Muscle layer of colon (tissue), 2 donors: Measurements from ENCODE around the gene DCLRE1B.
A peak's percentile ranks its signal among the peaks of the same experiment; 100 is the strongest.

ENCODE experiments used
- H3K27ac ChIP-seq: one replicate; pipeline ENCODE4 v1.7.0; 2013; ENCODE audit warnings: low read depth, mild to moderate bottlenecking, low read length, moderate library complexity
- H3K27me3 ChIP-seq, 2 donors: one replicate each; pipeline ENCODE4 v1.7.0; 2013; ENCODE audit warnings: low read length in 2 of 2, mild to moderate bottlenecking in 2 of 2; ENCODE audit not compliant: insufficient read depth in 2 of 2, control insufficient read depth in 1 of 2
- H3K36me3 ChIP-seq: one replicate; pipeline ENCODE4 v1.7.0; 2013; ENCODE audit warnings: mild to moderate bottlenecking, low read length; ENCODE audit not compliant: insufficient read depth
- H3K4me1 ChIP-seq: one replicate; pipeline ENCODE4 v1.7.0; 2013; ENCODE audit warnings: mild to moderate bottlenecking, low read length; ENCODE audit not compliant: insufficient read depth
- H3K4me3 ChIP-seq, 2 donors: one replicate each; pipeline ENCODE4 v1.7.0; 2013; ENCODE audit warnings: low read length in 2 of 2, low read depth in 1 of 2, mild to moderate bottlenecking in 1 of 2, moderate library complexity in 1 of 2
- H3K9ac ChIP-seq: one replicate; pipeline ENCODE4 v1.7.0; 2013; ENCODE audit warnings: low read length
- H3K9me3 ChIP-seq: one replicate; pipeline ENCODE4 v1.7.0; 2013; ENCODE audit warnings: mild to moderate bottlenecking, low read length
- donor health status: abdominal sarcoma.
- donor health status: Adenocarcinoma of cecum.

DCLRE1B gene

DNA sequence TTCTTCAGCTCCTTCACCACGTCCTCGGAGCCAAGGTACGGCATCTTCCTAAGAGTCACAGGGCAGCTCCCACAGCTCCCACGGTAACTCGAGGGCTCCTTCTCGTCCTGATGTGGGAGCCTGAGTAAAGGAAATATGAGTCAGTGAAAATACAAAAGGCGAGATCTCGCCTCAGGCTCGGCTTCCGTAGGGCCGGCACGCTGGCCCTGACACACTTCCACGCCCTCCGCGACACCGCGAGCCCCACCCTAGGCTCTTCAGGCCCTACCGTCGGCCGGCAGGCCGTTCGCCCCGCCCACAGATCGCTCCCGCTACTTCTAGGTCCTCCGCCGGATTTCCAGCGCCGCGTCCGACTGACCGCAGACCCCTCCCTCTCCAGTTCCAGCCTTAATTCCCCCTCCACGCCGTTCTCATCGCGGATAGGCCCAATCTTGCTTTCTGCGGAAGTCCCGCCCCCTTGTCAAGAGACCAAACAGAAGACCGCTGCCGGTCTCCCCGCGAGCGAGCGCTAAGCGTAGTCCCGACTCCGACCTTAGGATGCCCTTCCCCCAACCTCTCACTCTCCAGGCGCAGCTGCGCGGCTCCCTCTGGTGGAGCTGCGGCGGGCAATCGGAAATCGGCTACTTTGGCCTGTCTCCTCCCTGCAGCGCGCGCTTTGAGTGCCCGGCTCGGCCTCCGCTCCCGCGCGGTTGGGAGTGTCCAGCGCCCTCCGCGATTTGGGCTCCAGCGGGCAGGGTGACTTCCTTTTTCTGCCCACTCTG lies at the start of gene DCLRE1B, which contains the start of gene AP4B1:
Gene DCLRE1B, plus strand, starts transcription at position 653 of the 761 bp plus-strand sequence. CDS start 261 bp downstream, outside the sequence.
Gene AP4B1, minus strand, starts transcription at position 126 of the 761 bp plus-strand sequence. Its CDS starts 82 bp downstream, at position 44.
- H3K36me3 ChIP-seq: peaks cover 17% of the 10 kb centered on the region
- peak within 1 kb of the TSS; percentile 94 for H3K27ac ChIP-seq
- peaks cover 15% of the 10 kb centered on the region for H3K4me1 ChIP-seq
- no peaks in the 10 kb centered on the region for H3K27me3 ChIP-seq
- H3K9ac ChIP-seq: peak within 1 kb of the TSS; percentile 79
- no peaks in the 10 kb centered on the region for H3K9me3 ChIP-seq
- H3K4me3 ChIP-seq: peak within 1 kb of the TSS; percentile 63 to 95

- Histone ChIP-seq H3K9me3 (no peaks in the 10 kb centered on the region), H3K4me3 (no peak overlapping the region), H3K27ac (no peak overlapping the region), H3K36me3 (no peaks in the 10 kb centered on the region), H3K4me1 (no peaks in the 10 kb centered on the region), H3K9ac (no peak overlapping the region), H3K27me3 (no peaks in the 10 kb centered on the region)
Measured at GRCh38 chr1:113855630-113856400, 49.3 kb upstream of the DCLRE1B start.

DNA sequence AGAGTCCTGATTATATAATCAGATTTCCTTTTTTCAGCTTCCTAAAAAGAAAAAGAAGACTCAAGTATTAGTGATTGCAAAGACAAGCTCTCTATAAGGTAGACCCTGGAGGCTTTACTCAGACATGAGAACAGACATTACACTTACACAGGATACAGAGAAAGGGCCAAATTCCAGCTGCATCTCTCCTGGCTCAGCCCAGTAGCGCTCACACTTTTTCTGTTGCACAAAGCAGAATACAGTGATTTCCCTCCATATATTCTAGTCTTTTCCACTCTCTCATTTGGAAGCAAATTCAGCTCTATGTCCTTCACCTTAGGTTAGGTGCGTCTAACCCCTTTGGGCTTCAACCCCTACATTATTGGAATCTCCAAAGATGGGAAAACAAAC lies 48.7 kb upstream of the DCLRE1B start:
- H3K9ac ChIP-seq: no peak overlapping the region
- H3K36me3 ChIP-seq: no peaks in the 10 kb centered on the region
- no peaks in the 10 kb centered on the region for H3K4me1 ChIP-seq
- H3K9me3 ChIP-seq: no peaks in the 10 kb centered on the region
- no peaks in the 10 kb centered on the region for H3K27me3 ChIP-seq
- H3K4me3 ChIP-seq: no peak overlapping the region
- H3K27ac ChIP-seq: no peak overlapping the region

DNA sequence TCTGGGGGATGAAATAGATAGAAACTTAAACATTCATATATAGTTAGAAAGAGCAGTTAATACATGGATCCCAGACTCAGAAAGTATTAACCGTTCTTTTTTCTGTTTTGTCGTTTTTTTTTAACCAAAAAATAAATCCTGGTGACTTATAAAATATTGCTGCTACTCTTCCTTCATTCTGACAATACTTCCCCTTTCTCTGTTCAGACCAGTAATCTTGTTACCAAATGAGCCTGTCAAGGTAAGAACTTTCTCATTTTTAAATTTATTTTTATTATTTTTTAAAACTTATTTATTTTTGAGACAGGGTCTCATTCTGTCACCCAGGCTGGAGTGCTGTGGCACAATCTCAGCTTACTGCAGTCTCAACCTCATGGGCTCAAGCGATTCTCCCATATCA lies 47.4 kb upstream of the DCLRE1B start:
- H3K9ac ChIP-seq: no peak overlapping the region
- H3K4me1 ChIP-seq: no peaks in the 10 kb centered on the region
- H3K27ac ChIP-seq: no peak overlapping the region
- no peaks in the 10 kb centered on the region for H3K9me3 ChIP-seq
- H3K36me3 ChIP-seq: no peaks in the 10 kb centered on the region
- no peak overlapping the region for H3K4me3 ChIP-seq
- H3K27me3 ChIP-seq: no peaks in the 10 kb centered on the region

- no peak overlapping the region for H3K9ac ChIP-seq
- H3K4me1 ChIP-seq: no peaks in the 10 kb centered on the region
- no peak overlapping the region for H3K4me3 ChIP-seq
- no peaks in the 10 kb centered on the region for H3K27me3 ChIP-seq
- H3K9me3 ChIP-seq: no peaks in the 10 kb centered on the region
- H3K27ac ChIP-seq: no peak overlapping the region
- H3K36me3 ChIP-seq: no peaks in the 10 kb centered on the region
Measured at GRCh38 chr1:113858418-113858817, 46.7 kb upstream of the DCLRE1B start.

DNA sequence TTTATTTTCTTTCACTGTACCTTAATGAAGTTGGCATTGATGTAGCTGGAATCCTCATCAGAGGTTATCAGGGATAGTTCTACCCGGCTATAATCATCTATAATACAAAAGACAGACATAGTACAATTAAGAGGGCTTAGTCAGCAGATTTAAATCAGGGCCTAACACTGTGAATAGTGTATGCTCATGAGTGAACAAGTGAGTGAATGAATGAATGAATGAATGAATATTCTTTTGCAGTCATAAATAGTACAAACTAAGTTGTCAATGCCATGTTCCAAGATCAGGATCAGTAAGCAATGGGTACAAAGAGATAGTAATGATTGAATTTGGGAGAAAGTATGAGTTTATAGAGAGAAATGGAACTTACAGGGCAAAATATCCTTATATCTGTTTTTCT lies 46.1 kb upstream of the DCLRE1B start:
- H3K4me3 ChIP-seq: no peak overlapping the region
- H3K27ac ChIP-seq: no peak overlapping the region
- no peaks in the 10 kb centered on the region for H3K4me1 ChIP-seq

DNA sequence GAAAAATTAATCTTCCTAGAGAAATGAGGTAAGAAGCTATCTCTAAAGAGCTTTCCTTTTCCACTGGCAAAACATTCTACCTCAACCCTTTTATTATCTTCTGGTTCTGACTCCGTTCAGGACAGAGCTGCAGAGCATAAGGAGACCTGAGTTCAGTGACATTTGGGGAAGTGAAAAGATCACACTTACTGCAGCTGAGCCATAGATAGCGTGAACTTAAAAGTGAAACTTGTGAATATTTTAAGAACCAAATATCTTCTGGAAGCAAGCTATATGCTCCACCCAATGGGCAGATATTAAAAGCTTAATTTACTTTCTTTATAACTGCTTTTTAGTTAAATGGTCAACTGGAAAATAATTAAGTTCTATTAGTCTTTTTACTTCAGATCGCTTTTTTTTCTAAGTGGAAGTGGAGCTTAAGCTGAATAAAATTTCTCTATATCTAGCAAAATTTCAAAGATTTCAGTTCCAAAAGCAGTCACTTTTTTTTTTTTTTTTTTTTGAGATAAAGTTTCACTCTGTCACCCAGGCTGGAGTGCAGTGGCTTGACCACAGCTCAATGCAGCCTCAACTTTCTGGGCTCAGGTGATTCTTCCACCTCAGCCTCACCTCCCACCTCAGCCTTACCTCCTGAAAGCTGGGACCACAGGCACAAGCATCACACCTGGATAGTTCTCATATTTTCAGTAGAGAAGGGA lies 45.5 kb upstream of the DCLRE1B start:
- Histone ChIP-seq H3K4me3 (no peak overlapping the region), H3K27me3 (no peaks in the 10 kb centered on the region), H3K36me3 (no peaks in the 10 kb centered on the region), H3K27ac (no peak overlapping the region), H3K9ac (no peak overlapping the region), H3K9me3 (no peaks in the 10 kb centered on the region), H3K4me1 (no peaks in the 10 kb centered on the region)

More for the DNA sequence above, 46.1 kb upstream of the DCLRE1B start:
- Histone ChIP-seq H3K36me3 (no peaks in the 10 kb centered on the region), H3K27me3 (no peaks in the 10 kb centered on the region), H3K9me3 (no peaks in the 10 kb centered on the region), H3K9ac (no peak overlapping the region)

GRCh38 chr1:113860891-113861290 lies 44.2 kb upstream of the DCLRE1B start:
- H3K27ac ChIP-seq: no peak overlapping the region
- no peaks in the 10 kb centered on the region for H3K36me3 ChIP-seq
- no peak overlapping the region for H3K9ac ChIP-seq
- no peak overlapping the region for H3K4me3 ChIP-seq
- no peaks in the 10 kb centered on the region for H3K4me1 ChIP-seq
- H3K9me3 ChIP-seq: no peaks in the 10 kb centered on the region
- no peaks in the 10 kb centered on the region for H3K27me3 ChIP-seq

- no peak overlapping the region for H3K4me3 ChIP-seq
- no peak overlapping the region for H3K27ac ChIP-seq
- no peak overlapping the region for H3K9ac ChIP-seq
- H3K4me1 ChIP-seq: no peaks in the 10 kb centered on the region
- no peaks in the 10 kb centered on the region for H3K36me3 ChIP-seq
- no peaks in the 10 kb centered on the region for H3K27me3 ChIP-seq
- H3K9me3 ChIP-seq: no peaks in the 10 kb centered on the region
Measured at GRCh38 chr1:113861641-113862040, 43.5 kb upstream of the DCLRE1B start.

- no peaks in the 10 kb centered on the region for H3K4me1 ChIP-seq
- H3K9ac ChIP-seq: no peak overlapping the region
- no peak overlapping the region for H3K27ac ChIP-seq
- no peaks in the 10 kb centered on the region for H3K9me3 ChIP-seq
- H3K27me3 ChIP-seq: no peaks in the 10 kb centered on the region
- no peak overlapping the region for H3K4me3 ChIP-seq
- H3K36me3 ChIP-seq: no peaks in the 10 kb centered on the region
Measured at GRCh38 chr1:113868387-113869083, 36.6 kb upstream of the DCLRE1B start.

- no peak overlapping the region for H3K27ac ChIP-seq
- no peak overlapping the region for H3K4me3 ChIP-seq
- H3K36me3 ChIP-seq: no peaks in the 10 kb centered on the region
Measured at GRCh38 chr1:113870778-113871177, 34.3 kb upstream of the DCLRE1B start.

More at GRCh38 chr1:113870778-113871177, 34.3 kb upstream of the DCLRE1B start:
- no peaks in the 10 kb centered on the region for H3K4me1 ChIP-seq
- no peak overlapping the region for H3K9ac ChIP-seq
- no peaks in the 10 kb centered on the region for H3K9me3 ChIP-seq
- H3K27me3 ChIP-seq: no peaks in the 10 kb centered on the region
